Pancreas (tissue), 10 donors: ENCODE data around the gene SOD3. TPM values are rescaled to one million over a fixed set of nuclear protein-coding genes. Genes with fewer than 3 reads are reported as not detected.

Experiments
- ATAC-seq, 4 donors: fragments of 200-7000 bp; cut with Tn5 transposase; one replicate each; pipeline versions ENCODE4 v1.8.0 to v1.9.1; 2020; ENCODE audit warnings: mild to moderate bottlenecking in 4 of 4, moderate library complexity in 4 of 4
- DNase-seq, 6 donors: peaks; one replicate each; pipeline ENCODE4 v3.0.0-alpha.2; 2020
- FAIRE-seq: peaks from 2 replicates; lab custom pipeline; 2012; peaks lifted over from hg19 to GRCh38; lab: Jason Lieb, UNC
- H3K27ac ChIP-seq, 4 donors: fragments of 200-600 bp; sonication (generic); 1 replicate in 3 of 4; 2 replicates in 1 of 4; pipeline versions ENCODE4 v1.5.0 to v1.8.0; 2020
- H3K27me3 ChIP-seq, 4 donors: fragments of 200-600 bp; one replicate each; pipeline ENCODE4 v1.8.0; 2021
- H3K36me3 ChIP-seq, 3 donors: fragments of 200-600 bp; sonication (generic) in 1 of 3; one replicate each; pipeline versions ENCODE4 v1.5.0 to v1.8.0; 2020 to 2021
- H3K4me1 ChIP-seq, 3 donors: fragments of 200-600 bp; one replicate each; pipeline ENCODE4 v1.8.0; 2021
- H3K4me3 ChIP-seq, 4 donors: fragments of 200-600 bp; sonication (generic) in 2 of 4; one replicate each; pipeline versions ENCODE4 v1.5.0 to v1.8.0; 2020 to 2021
- H3K9me3 ChIP-seq, 4 donors: fragments of 200-600 bp; one replicate each; pipeline ENCODE4 v1.8.0; 2021
- WGBS, 2 donors: extraction: QIAGEN DNeasy Blood & Tissue Kit; methylation state at CpG; one replicate each; pipeline ENCODE4 v1.1.7; 2013; 5-methylcytosine and 5-hydroxymethylcytosine counted together
- intact Hi-C, 3 donors: fragments of 100-400 bp; cut with DNase I; formaldehyde crosslinking; loops; one replicate each; pipeline versions ENCODE4 v1.11.1 to v1.14.2; 2022
- polyA plus RNA-seq, 2 donors: library from polyadenylated mRNA; stranded (reverse); fragments of 200-250 nt; gene quantifications; one replicate each; pipeline ENCODE4 v1.2.3, GENCODE V29; 2013
- total RNA-seq, 6 donors: library from RNA; stranded (reverse); fragmentation: NEBNext Ultra II Directional in 4 of 6; extraction: Animal tissue kit (Norgen Biotek cat#: 25700) in 4 of 6; gene quantifications; one replicate each; pipeline versions ENCODE4 v1.2.1 to v1.2.4, GENCODE V29; 2021 to 2023
- TF ChIP-seq, protein P1 (sequence below), 4 donors: fragments of 200-600 bp; sonication (generic) in 3 of 4; IDR thresholded peaks; one replicate each; pipeline versions ENCODE4 v1.5.0 to v1.8.0; 2021; ENCODE audit warnings: antibody characterized with exemption in 4 of 4
- donor health status: healthy with polysubstance abuse.
- donor health status: DM: no; HTN: no; CAD: no; lungs with moderate emphysema.
- donor health status: DM: no; HTN: no; CAD: no.
- donor health status: control.
- donor health status: control.
- donor health status: Bipolar disorder and iron deficiency.
- donor health status: DM: yes; HTN: yes; CAD: no.
- donor health status: DM: no; HTN: no; CAD: no.
- donor health status: DM: no; HTN: no; CAD: no.
- donor health status: DM: yes; HTN: yes; CAD: no.

Gene SOD3
- total and polyA plus RNA-seq, 8 donors, result 21.2 to 43.9 (median 37.2) TPM

DNA sequence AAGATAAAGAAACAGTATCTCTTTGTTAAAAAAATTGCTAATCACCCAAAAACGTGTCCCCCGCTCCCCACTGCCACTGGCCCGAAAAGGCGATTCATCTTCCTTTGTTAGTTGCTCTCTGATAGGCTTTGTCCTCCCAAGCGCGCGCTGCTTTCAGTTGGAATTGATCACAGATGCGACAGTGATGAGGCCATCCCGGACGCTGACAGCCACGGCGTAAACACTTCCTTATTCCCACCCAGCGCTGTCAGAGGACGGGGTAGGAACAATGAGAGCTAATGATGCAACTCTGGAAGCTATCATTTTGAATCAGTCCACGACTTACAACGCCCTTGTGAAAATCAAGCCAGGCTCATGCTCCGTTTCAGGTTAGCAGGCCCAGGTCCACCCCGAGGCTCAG lies 21.4 kb downstream of the SOD3 start:
- ATAC-seq (no peak), FAIRE-seq (no peak), DNase-seq (no peak)
- intact Hi-C loops, result no loop called here
- TF ChIP-seq, protein P1, sequence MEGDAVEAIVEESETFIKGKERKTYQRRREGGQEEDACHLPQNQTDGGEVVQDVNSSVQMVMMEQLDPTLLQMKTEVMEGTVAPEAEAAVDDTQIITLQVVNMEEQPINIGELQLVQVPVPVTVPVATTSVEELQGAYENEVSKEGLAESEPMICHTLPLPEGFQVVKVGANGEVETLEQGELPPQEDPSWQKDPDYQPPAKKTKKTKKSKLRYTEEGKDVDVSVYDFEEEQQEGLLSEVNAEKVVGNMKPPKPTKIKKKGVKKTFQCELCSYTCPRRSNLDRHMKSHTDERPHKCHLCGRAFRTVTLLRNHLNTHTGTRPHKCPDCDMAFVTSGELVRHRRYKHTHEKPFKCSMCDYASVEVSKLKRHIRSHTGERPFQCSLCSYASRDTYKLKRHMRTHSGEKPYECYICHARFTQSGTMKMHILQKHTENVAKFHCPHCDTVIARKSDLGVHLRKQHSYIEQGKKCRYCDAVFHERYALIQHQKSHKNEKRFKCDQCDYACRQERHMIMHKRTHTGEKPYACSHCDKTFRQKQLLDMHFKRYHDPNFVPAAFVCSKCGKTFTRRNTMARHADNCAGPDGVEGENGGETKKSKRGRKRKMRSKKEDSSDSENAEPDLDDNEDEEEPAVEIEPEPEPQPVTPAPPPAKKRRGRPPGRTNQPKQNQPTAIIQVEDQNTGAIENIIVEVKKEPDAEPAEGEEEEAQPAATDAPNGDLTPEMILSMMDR (IDR thresholded peaks at IDR 0.05), result no peak
- 90 to 91% methylated on average over 18 of the region's 18 CpGs for whole genome bisulfite sequencing, 2 donors
- H3K4me1 ChIP-seq, result no peaks in the 10 kb centered on the region
- H3K27ac ChIP-seq, result no peak overlapping the region
- H3K27me3 ChIP-seq, result no peaks in the 10 kb centered on the region
- H3K9me3 ChIP-seq, result no peaks in the 10 kb centered on the region
- H3K36me3 ChIP-seq, result peaks cover 0 to 22% (median 9%) of the 10 kb centered on the region in 3 donors
- H3K4me3 ChIP-seq, result no peak overlapping the region

DNA sequence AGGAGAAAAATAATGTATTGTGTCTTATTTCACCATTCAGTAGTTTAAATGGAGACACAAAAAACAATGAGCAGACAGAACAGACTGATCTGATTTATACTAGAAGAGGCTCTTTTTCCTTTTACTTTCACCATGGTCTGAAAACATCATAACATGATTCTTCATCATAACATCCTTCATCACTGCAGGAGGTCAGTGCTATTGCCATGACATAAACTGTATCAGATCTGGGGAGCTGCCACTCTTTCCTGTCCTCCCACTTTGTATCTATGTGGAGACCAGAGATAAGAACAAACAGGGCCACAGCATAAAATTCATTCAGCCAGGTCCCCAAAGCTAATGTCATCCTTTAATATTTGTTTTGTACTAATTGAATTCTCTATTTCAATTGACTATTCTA lies 25.2 kb downstream of the SOD3 start:
- intact Hi-C loops, result no loop called here
- H3K27ac ChIP-seq, result no peak overlapping the region
- H3K36me3 ChIP-seq, result peaks cover 0 to 27% (median 9%) of the 10 kb centered on the region in 3 donors
- no peaks in the 10 kb centered on the region for H3K9me3 ChIP-seq
- FAIRE-seq, result no peak
- no peak overlapping the region for H3K4me3 ChIP-seq
- ATAC-seq, result no peak
- H3K4me1 ChIP-seq, result no peaks in the 10 kb centered on the region
- no peak for DNase-seq
- no peaks in the 10 kb centered on the region for H3K27me3 ChIP-seq
- TF ChIP-seq, protein P1 (IDR thresholded peaks at IDR 0.05), result no peak

DNA sequence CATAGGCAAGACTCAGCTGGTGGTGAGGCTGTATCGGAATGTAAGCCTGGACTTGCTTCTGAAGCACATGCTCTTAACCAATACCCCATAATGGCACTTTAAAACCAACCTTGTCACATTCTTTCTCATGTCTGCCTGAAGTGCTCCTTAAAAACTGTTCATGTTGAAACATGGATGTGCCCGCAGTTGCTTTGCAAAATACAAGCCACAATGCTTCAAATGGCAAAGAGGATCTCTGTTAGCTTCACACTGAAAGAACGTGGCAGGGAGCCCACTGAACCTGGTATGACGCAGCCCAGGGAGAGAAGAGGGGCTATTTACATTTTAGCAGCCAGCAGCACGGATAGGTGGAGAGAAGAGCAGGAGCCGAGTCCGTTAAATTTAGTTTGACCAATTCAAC lies 29.3 kb downstream of the SOD3 start:
- no peak for FAIRE-seq
- H3K27me3 ChIP-seq, result no peaks in the 10 kb centered on the region
- WGBS, 2 donors, result 92 to 94% methylated on average over 7 of the region's 7 CpGs
- H3K4me1 ChIP-seq, result no peaks in the 10 kb centered on the region
- TF ChIP-seq, protein P1 (IDR thresholded peaks at IDR 0.05), result no peak
- intact Hi-C loops, result no loop called here
- H3K27ac ChIP-seq, result no peak overlapping the region
- DNase-seq, result no peak
- H3K9me3 ChIP-seq, result no peaks in the 10 kb centered on the region
- peaks cover 0 to 14% (median 0%) of the 10 kb centered on the region in 3 donors for H3K36me3 ChIP-seq
- no peak for ATAC-seq
- H3K4me3 ChIP-seq, result no peak overlapping the region

DNA sequence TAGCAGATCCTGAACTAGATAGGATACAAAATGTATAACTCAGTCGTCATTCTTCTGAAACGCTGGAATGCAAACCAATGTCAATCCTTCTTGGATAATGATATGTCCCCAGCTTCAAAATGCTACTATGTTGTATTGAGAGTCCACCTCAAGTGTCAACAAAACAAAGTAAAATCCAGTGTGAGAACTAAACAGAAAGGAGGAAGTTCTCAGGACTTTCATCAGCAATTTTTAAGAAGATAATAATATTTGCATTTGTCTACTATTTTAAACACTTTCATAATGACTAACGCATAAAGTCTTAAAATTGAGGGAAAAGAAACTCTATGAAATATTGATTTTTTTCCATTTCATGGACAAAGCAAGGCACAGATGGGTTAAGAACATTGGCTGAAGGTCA lies 36.3 kb downstream of the SOD3 start:
- no peaks in the 10 kb centered on the region for H3K27me3 ChIP-seq
- H3K4me3 ChIP-seq, result no peak overlapping the region
- H3K27ac ChIP-seq, result no peak overlapping the region
- TF ChIP-seq, protein P1 (IDR thresholded peaks at IDR 0.05), result no peak
- FAIRE-seq, result no peak
- no peaks in the 10 kb centered on the region for H3K9me3 ChIP-seq
- 84 to 94% methylated on average over 3 of the region's 3 CpGs for WGBS, 2 donors
- no peaks in the 10 kb centered on the region for H3K4me1 ChIP-seq
- peaks cover 0 to 37% (median 3%) of the 10 kb centered on the region in 3 donors for H3K36me3 ChIP-seq
- no peak for DNase-seq
- ATAC-seq, result no peak
- intact Hi-C loops, result no loop called here

DNA sequence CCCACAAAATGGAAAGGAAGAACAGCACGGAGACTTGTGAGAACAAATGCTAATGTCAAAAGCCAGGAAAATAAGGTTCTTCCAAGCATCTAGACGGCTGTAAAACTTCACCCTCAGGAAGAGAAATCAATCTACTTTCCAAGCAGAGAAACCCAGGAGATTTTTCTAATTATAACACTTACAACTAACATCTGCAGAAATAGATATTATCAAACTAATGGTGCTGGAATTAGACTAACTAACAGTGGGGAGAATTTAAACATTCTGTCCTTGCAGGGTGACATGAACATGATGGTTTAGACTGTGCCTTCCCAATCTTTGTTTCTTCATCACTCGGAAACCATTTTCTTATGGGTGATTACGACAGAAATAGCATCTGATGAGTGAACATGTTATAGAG lies 40.3 kb downstream of the SOD3 start:
- no peak for FAIRE-seq
- Histone ChIP-seq H3K27ac (no peak overlapping the region), H3K9me3 (no peaks in the 10 kb centered on the region), H3K36me3 (peaks cover 3 to 25% (median 4%) of the 10 kb centered on the region in 3 donors), H3K4me1 (no peaks in the 10 kb centered on the region), H3K27me3 (no peaks in the 10 kb centered on the region), H3K4me3 (no peak overlapping the region)
- ATAC-seq, result no peak
- intact Hi-C loops, result no loop called here
- DNase-seq, result no peak
- WGBS, 2 donors, result 94 to 96% methylated on average over 4 of the region's 4 CpGs
- TF ChIP-seq, protein P1 (IDR thresholded peaks at IDR 0.05), result no peak
